Breast epithelium (tissue), 4 donors: ENCODE results near the gene RPS5. TPM values are rescaled to one million over a fixed set of nuclear protein-coding genes. Genes with fewer than 3 reads are reported as not detected.
"Not testable (repeated sequence)": the region's sequence is repeated elsewhere in the genome, so short reads cannot be mapped to it uniquely, and the experiment has no call there.

ENCODE experiments used
- DNase-seq, 2 donors: peaks; one replicate each; pipeline ENCODE4 v3.0.0-alpha.2; 2019; ENCODE audit warnings: low spot score in 2 of 2
- H3K27ac ChIP-seq, 2 donors: fragments of 200-600 bp; sonication (generic) in 1 of 2; one replicate each; pipeline ENCODE4 v1.5.1; 2016 to 2019; ENCODE audit warnings: mild to moderate bottlenecking in 1 of 2
- H3K27me3 ChIP-seq, 2 donors: fragments of 200-600 bp; sonication (generic) in 1 of 2; one replicate each; pipeline versions ENCODE4 v1.5.1 to v1.6.0; 2017 to 2019; ENCODE audit warnings: control low read depth in 1 of 2, mild to moderate bottlenecking in 1 of 2
- H3K36me3 ChIP-seq: fragments of 200-600 bp; one replicate; pipeline ENCODE4 v1.5.1; 2019
- H3K4me1 ChIP-seq, 2 donors: fragments of 200-600 bp; sonication (generic); one replicate each; pipeline ENCODE4 v1.5.1; 2016 to 2019; ENCODE audit warnings: control low read depth in 1 of 2
- H3K4me3 ChIP-seq, 3 donors: fragments of 200-600 bp; sonication (generic); 1 replicate in 2 of 3; 2 replicates in 1 of 3; pipeline ENCODE4 v1.5.1; 2016 to 2019; ENCODE audit warnings: mild to moderate bottlenecking in 3 of 3, moderate library complexity in 2 of 3
- H3K9me3 ChIP-seq, 2 donors: fragments of 200-600 bp; sonication (generic) in 1 of 2; one replicate each; pipeline ENCODE4 v1.5.1; 2016 to 2019; ENCODE audit warnings: control low read depth in 1 of 2
- CTCF ChIP-seq, 3 donors: fragments of 450-650 bp; IDR thresholded peaks; one replicate each; pipeline ENCODE4 v1.5.1; 2016 to 2017; ENCODE audit warnings: antibody characterized with exemption in 3 of 3, mild to moderate bottlenecking in 3 of 3, moderate library complexity in 3 of 3
- POLR2A ChIP-seq: fragments of 450-650 bp; IDR thresholded peaks from one replicate; pipeline ENCODE4 v1.6.1; 2016; ENCODE audit warnings: antibody characterized with exemption, mild to moderate bottlenecking, moderate library complexity
- POLR2AphosphoS5 ChIP-seq, 3 donors: sonication (generic); formaldehyde crosslinking; IDR thresholded peaks; one replicate each; pipeline ENCODE4 v1.6.1; 2017; ENCODE audit warnings: antibody characterized with exemption in 3 of 3
- intact Hi-C: fragments of 100-400 bp; cut with DNase I; formaldehyde crosslinking; loops from one replicate; pipeline ENCODE4 v1.15.1; 2023; ENCODE audit warnings: low total_unique reads
- total RNA-seq, 3 donors: library from RNA; depleted of rRNA; stranded (reverse); fragments of >200 nt; gene quantifications; one replicate each; pipeline ENCODE4 v1.1.0, GENCODE V29; 2016

The RPS5 gene
- total RNA-seq, 3 donors from 2014 or later = 1,794 to 2,659 (median 2,022) TPM

- DNase-seq = no peak
- intact Hi-C loops = loop anchor here (10.0 kb wide), 1 partner anchor 1296 kb away; no protein-coding TSS in a partner anchor
- TF ChIP-seq POLR2A = no peak
- no peak for TF ChIP-seq POLR2AphosphoS5 (IDR thresholded peaks at IDR 0.05)
- no peak for TF ChIP-seq CTCF (IDR thresholded peaks at IDR 0.05)
- peaks cover 9 to 11% of the 10 kb centered on the region in 2 donors for H3K4me1 ChIP-seq
- H3K36me3 ChIP-seq = no peaks in the 10 kb centered on the region
- H3K27ac ChIP-seq = peak overlapping the region in 1 of 2 donors; percentile 90
- peaks cover 0 to 14% of the 10 kb centered on the region in 2 donors for H3K27me3 ChIP-seq
- H3K9me3 ChIP-seq = no peaks in the 10 kb centered on the region
- peak overlapping the region; percentile 50 to 71 (median 66) for H3K4me3 ChIP-seq
These were observed 13.3 kb downstream of the RPS5 start for GRCh38 chr19:58400316-58400915.

GRCh38 chr19:58400916-58401839 lies 14.1 kb downstream of the RPS5 start:
- no peaks in the 10 kb centered on the region for H3K36me3 ChIP-seq
- H3K4me3 ChIP-seq = peak overlapping the region; percentile 50 to 71 (median 66)
- H3K4me1 ChIP-seq = peaks cover 6 to 9% of the 10 kb centered on the region in 2 donors
- peaks cover 0 to 11% of the 10 kb centered on the region in 2 donors for H3K27me3 ChIP-seq
- DNase-seq = peak; percentile 100
- intact Hi-C loops = loop anchor here (10.0 kb wide), 1 partner anchor 1296 kb away; no protein-coding TSS in a partner anchor
- TF ChIP-seq CTCF (IDR thresholded peaks at IDR 0.05) (no peak), POLR2AphosphoS5 (IDR thresholded peaks at IDR 0.05) (peak; percentile 34 to 91 (median 68))
- no peaks in the 10 kb centered on the region for H3K9me3 ChIP-seq
- H3K27ac ChIP-seq = peak overlapping the region; percentile 83 to 90

GRCh38 chr19:58401840-58402421 lies 14.9 kb downstream of the RPS5 start:
- no peaks in the 10 kb centered on the region for H3K9me3 ChIP-seq
- peak overlapping the region in 1 of 2 donors; percentile 90 for H3K27ac ChIP-seq
- H3K36me3 ChIP-seq = no peaks in the 10 kb centered on the region
- peaks cover 8 to 9% of the 10 kb centered on the region in 2 donors for H3K4me1 ChIP-seq
- H3K4me3 ChIP-seq = peak overlapping the region; percentile 50 to 71 (median 66)
- no peak for TF ChIP-seq POLR2A
- TF ChIP-seq CTCF (IDR thresholded peaks at IDR 0.05) = no peak
- TF ChIP-seq POLR2AphosphoS5 (IDR thresholded peaks at IDR 0.05) = no peak
- peaks cover 0 to 8% of the 10 kb centered on the region in 2 donors for H3K27me3 ChIP-seq
- intact Hi-C loops = loop anchor here (10.0 kb wide), 1 partner anchor 1297 kb away; no protein-coding TSS in a partner anchor
- DNase-seq = peak in 1 of 2 donors; percentile 31

- DNase-seq = not testable (repeated sequence)
These were observed 16.9 kb downstream of the RPS5 start for GRCh38 chr19:58403920-58404478.

More at GRCh38 chr19:58403920-58404478, 16.9 kb downstream of the RPS5 start:
- intact Hi-C loops = loop anchor here (10.0 kb wide), 1 partner anchor 1299 kb away; no protein-coding TSS in a partner anchor
- H3K27me3 ChIP-seq, H3K4me3 ChIP-seq, H3K36me3 ChIP-seq, H3K27ac ChIP-seq, H3K9me3 ChIP-seq: not testable (repeated sequence)
- peaks cover 11 to 16% of the 10 kb centered on the region in 2 donors for H3K4me1 ChIP-seq
